ENCODE measurements around the gene COMT. TPM values are rescaled to one million over a fixed set of nuclear protein-coding genes. Genes with fewer than 3 reads are reported as not detected.
"Not testable (repeated sequence)": the region's sequence is repeated elsewhere in the genome, so short reads cannot be mapped to it uniquely, and the experiment has no call there.

Gene COMT
- polyA plus RNA-seq (2013, experiment 1 of 2; ENCODE audit: insufficient read length) = 238 TPM
- 197 TPM for polyA plus RNA-seq (2013, experiment 2 of 2; ENCODE audit: insufficient read length)

DNA sequence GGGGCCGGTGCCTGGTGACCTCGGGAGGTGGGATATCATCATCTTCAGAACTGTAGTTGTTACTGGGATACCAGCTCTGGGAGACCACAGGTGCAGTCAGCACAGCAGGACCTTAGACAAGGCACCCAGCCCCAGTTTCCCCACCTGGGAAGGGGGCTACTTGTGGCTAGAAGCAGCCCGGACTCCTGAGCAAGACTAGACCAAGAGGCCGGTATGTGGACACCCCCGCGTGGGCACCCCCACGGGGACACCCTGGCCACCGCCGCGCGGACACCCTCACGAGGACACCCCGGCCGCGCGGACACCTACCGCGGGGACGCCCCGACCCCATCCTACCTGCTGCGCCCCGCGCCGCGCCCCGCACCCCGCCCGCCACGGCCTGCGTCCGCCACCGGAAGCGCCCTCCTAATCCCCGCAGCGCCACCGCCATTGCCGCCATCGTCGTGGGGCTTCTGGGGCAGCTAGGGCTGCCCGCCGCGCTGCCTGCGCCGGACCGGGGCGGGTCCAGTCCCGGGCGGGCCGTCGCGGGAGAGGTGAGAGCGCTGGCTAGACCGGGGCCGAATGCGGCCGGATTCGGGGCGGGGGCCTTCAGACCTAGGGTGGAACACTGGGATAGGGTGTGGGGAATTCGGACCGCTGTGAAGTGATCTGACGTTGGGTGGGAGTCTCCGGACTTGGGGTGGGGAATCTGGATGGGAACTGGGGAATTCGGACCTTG, at the start of gene COMT, which contains the start of gene TXNRD2:
Gene COMT, plus strand, starts transcription at position 408 of the 718 bp plus-strand sequence. CDS start 20,755 bp downstream, outside the sequence.
Gene TXNRD2, minus strand, starts transcription at position 454 of the 718 bp plus-strand sequence. Its CDS starts 15 bp downstream, at position 439.
- peak; percentile 75 for DNase-seq

GRCh38 chr22:19892257-19892879, 49.2 kb upstream of the COMT start:
- no peak for DNase-seq

- no peak for DNase-seq
Measured at GRCh38 chr22:19892925-19893324, 48.6 kb upstream of the COMT start.

- no peak for DNase-seq
Measured at GRCh38 chr22:19893363-19893762, 48.2 kb upstream of the COMT start.

GRCh38 chr22:19895160-19895849, 46.3 kb upstream of the COMT start:
- no peak for DNase-seq

DNA sequence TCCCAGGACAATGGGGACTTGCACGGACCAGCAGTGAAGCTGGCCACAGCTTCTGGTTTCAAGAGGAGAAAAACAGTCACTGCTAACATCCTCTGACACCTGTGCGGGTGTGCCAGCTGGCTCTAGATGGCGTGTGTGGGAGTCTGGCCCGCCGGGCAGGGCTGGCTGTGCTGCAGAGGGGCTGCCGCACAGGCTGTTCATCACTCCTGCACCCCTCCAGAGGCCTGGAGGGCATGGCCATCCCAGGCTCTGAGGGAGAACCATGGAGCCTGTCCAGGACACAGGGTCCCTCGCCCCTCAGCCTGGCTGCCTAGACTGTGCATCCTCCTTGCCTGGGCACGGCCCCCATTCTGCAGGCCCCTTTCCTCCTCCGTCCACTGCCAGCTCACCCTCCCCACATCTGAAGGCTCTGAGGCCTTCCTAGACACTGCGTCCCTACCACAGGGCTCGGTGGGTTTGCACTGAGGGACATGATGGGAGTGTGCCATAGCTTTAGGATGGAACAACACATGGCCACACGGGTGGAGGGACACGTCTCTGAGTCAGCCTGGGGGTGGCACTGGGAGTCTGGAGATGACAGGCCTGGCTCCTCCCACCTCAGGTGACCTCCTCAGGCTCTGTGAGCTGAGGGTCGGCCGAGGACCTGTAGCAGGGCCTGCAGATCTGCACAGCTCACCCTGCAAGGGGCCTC, 44.8 kb upstream of the COMT start:
- DNase-seq = no peak

GRCh38 chr22:19897726-19898125, 43.8 kb upstream of the COMT start:
- DNase-seq = no peak

DNA sequence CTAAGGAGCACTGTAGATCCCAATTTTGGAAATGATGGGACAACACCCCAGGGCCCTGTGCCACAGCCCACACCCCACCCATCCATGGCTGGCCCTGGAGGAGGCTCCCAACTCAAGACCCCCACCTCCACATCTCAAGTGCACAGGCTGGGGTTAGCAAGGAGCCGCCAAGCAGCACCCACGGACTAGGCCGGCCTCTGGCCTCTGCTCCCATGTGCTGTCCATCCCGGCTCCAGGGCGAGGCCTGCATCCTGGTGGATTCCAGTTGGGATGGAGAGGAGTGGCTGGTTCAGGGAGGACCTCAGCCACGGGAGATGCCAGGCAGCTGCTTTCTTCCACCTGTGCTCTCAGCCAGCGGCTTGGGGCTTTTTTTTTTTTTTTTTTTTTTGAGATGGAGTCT, 43.4 kb upstream of the COMT start:
- no peak for DNase-seq

GRCh38 chr22:19898831-19899567, 42.6 kb upstream of the COMT start:
- no peak for DNase-seq

DNA sequence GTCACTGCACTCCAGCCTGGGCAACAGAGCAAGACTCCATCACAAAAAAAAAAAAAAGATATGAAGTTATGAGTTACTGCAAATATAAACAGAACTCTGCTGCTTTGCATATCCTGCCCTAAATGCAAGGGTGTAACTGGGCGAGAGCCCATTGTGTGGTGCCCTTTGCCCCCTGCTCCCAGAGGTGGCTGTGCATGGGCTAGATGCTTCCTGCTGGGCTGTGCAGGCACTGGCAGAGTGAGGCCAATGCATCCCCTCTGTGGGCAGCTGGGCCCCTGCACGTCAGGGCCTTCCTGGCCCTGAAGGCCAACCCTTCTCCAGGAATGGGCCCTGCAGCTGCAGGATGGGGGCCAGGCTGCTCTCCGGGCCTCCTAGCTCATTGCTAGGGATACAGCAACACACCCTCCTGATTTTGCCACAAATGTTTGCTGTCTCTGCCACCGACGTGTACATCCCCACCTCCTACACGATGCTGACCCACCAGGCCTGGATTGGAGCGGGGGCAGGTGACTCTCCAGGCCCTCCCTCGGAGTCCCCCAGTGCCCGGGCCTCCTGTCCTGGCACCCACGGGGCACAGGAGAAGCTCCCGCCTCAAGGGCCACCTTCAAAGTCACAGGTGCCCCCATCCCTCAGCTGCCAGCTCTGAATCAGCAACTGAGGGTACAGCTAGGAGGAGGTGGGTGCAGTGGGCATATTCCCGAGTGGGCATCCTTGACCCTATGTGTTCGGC, 40.7 kb upstream of the COMT start:
- DNase-seq = no peak

- DNase-seq = no peak
Measured at GRCh38 chr22:19901577-19902244, 39.9 kb upstream of the COMT start.

DNA sequence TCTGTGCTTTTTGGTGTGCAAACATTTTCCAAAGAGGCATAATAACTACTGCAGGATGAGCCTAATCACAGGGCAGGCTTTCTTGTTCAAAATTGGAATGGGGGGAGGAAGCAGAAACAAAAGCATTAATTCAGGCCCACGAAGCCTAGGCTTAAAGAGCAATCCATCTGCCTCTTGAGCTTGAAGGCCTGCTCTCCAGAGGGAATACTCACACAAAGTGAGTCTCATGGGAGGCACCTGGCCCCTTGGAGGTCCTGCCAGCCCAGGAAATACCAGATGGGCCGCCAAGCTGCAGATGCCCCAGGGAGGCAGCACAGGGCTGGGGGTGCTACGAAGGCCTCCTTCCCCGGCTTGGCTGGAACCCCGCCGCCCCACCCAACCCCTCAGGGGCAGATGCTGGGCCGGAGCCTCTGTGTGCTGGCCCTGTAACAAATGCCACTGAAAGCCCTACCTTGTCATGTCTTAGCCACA, 39.3 kb upstream of the COMT start:
- no peak for DNase-seq

GRCh38 chr22:19903031-19903430, 38.5 kb upstream of the COMT start:
- no peak for DNase-seq

GRCh38 chr22:19903513-19903912, 38.1 kb upstream of the COMT start:
- DNase-seq = no peak

GRCh38 chr22:19904174-19904856, 37.3 kb upstream of the COMT start:
- DNase-seq = no peak

DNA sequence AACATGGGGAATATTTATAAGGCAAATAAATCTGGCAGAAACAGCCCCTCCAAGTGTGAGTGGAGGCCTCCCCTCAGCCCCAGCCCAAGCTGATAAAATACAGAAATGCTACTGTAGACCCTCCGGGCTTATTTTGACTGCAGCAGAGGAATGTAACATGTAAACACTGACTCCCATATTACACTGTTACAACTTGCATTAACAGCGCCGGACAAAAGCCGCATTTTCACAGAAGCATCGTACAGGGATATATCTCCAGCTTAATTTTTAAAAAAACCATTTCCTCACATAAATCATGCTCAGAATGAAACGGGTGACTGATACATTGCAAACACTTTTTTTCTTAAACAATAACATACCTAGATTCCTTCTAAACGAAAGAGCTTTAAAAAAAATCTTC, 36.6 kb upstream of the COMT start:
- no peak for DNase-seq

GRCh38 chr22:19905347-19906276, 36.0 kb upstream of the COMT start:
- DNase-seq = no peak

- not testable (repeated sequence) for DNase-seq
Measured at GRCh38 chr22:19906864-19907263, 34.7 kb upstream of the COMT start.

DNA sequence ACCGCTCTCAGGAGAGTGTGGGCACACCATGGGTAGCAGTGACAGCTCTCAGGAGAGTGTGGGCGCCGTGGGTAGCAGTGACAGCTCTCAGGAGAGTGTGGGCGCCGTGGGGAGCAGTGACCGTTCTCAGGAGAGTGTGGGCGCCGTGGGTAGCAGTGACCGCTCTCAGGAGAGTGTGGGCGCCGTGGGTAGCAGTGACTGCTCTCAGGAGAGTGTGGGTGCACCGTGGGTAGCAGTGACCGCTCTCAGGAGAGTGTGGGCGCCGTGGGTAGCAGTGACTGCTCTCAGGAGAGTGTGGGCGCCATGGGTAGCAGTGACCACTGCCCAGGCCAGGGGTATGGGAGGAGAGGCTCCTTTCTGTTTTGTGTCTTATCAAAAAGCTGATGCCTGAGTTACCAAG, 33.7 kb upstream of the COMT start:
- DNase-seq = not testable (repeated sequence)
